Stomach (tissue), 4 donors: ENCODE results near the gene ASCC2.

Source experiments
- EP300 ChIP-seq: sonication (generic); formaldehyde crosslinking; IDR thresholded peaks from one replicate; pipeline ENCODE4 v1.6.1; 2017; ENCODE audit warnings: antibody characterized with exemption
- POLR2AphosphoS5 ChIP-seq, 3 donors: sonication (generic); formaldehyde crosslinking; IDR thresholded peaks; one replicate each; pipeline ENCODE4 v1.6.1; 2016; ENCODE audit warnings: antibody characterized with exemption in 3 of 3
- TF ChIP-seq, protein P1 (sequence below), 7 experiments: fragments of 450-650 bp in 4 of 7; fragments of 200-600 bp in 3 of 7; sonication (generic) in 3 of 7; IDR thresholded peaks; one replicate each; pipeline ENCODE4 v1.5.1; 2016 to 2019; ENCODE audit warnings: antibody characterized with exemption in 7 of 7, control low read depth in 2 of 7, mild to moderate bottlenecking in 1 of 7

DNA sequence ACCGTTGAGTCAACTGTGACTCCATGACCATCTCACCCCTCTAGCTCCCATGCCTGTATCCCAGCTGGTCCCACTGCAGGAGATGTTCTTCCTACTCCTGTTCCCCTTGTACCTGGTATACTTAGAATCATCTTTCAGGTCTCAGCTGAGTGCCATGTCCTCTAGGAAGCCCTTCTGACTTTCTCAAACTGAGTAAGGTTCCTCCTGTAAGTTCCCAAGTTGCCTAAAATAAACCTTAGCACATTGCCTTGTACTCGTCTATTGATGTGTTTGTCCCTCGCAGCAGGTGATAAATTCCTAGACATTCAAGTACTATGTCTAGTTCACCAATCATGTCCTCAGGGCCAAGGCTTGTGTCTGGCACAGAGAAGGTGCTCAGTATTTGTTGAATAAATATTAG is 18.4 kb upstream of the ASCC2 start:
- no peak for TF ChIP-seq EP300
- TF ChIP-seq, protein P1, sequence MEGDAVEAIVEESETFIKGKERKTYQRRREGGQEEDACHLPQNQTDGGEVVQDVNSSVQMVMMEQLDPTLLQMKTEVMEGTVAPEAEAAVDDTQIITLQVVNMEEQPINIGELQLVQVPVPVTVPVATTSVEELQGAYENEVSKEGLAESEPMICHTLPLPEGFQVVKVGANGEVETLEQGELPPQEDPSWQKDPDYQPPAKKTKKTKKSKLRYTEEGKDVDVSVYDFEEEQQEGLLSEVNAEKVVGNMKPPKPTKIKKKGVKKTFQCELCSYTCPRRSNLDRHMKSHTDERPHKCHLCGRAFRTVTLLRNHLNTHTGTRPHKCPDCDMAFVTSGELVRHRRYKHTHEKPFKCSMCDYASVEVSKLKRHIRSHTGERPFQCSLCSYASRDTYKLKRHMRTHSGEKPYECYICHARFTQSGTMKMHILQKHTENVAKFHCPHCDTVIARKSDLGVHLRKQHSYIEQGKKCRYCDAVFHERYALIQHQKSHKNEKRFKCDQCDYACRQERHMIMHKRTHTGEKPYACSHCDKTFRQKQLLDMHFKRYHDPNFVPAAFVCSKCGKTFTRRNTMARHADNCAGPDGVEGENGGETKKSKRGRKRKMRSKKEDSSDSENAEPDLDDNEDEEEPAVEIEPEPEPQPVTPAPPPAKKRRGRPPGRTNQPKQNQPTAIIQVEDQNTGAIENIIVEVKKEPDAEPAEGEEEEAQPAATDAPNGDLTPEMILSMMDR (IDR thresholded peaks at IDR 0.05) = no peak
- TF ChIP-seq POLR2AphosphoS5 (IDR thresholded peaks at IDR 0.05) = no peak
